CD4-positive, CD25-positive, alpha-beta regulatory T cell (primary cell): ENCODE data around the gene BRINP3. TPM values are rescaled to one million over a fixed set of nuclear protein-coding genes. Genes with fewer than 3 reads are reported as not detected.
"Not testable (repeated sequence)": the region's sequence is repeated elsewhere in the genome, so short reads cannot be mapped to it uniquely, and the experiment has no call there.

Experiments used
- ATAC-seq, 2 donors: fragments of 150-1000 bp; cut with Tn5 transposase; one replicate each; pipeline ENCODE4 v1.10.0; 2021; ENCODE audit warnings: low read depth in 2 of 2, moderate number of reproducible peaks in 2 of 2, moderate library complexity in 1 of 2
- DNase-seq, 3 donors: peaks; one replicate each; pipeline versions ENCODE4 v3.0.0 to v3.0.0-alpha.2; 2012 to 2022; ENCODE audit warnings: mixed read lengths in 1 of 3
- H3K27ac ChIP-seq: one replicate; pipeline ENCODE4 v1.7.0; 2013; ENCODE audit warnings: mild to moderate bottlenecking, low read length; ENCODE audit not compliant: insufficient read depth, poor library complexity, severe bottlenecking
- H3K27me3 ChIP-seq: one replicate; pipeline ENCODE4 v1.7.0; 2013; ENCODE audit warnings: low read length; ENCODE audit not compliant: control insufficient read depth, insufficient read depth
- H3K36me3 ChIP-seq: one replicate; pipeline ENCODE4 v1.7.0; 2013; ENCODE audit warnings: mild to moderate bottlenecking, low read length, moderate library complexity; ENCODE audit not compliant: control insufficient read depth, insufficient read depth
- H3K4me1 ChIP-seq: 2 replicates; pipeline ENCODE4 v1.7.0; 2013; ENCODE audit warnings: mild to moderate bottlenecking, low read length; ENCODE audit not compliant: insufficient read depth, control insufficient read depth, poor library complexity, severe bottlenecking
- H3K4me3 ChIP-seq: one replicate; pipeline ENCODE4 v1.7.0; 2013; ENCODE audit warnings: low read depth, mild to moderate bottlenecking, low read length, moderate library complexity
- H3K9me3 ChIP-seq, 2 experiments: 1 replicate in 1 of 2; 2 replicates in 1 of 2; pipeline ENCODE4 v1.7.0; 2013; ENCODE audit warnings: low read length in 2 of 2, mild to moderate bottlenecking in 1 of 2, moderate library complexity in 1 of 2; ENCODE audit not compliant: control insufficient read depth in 2 of 2
- H3K27ac Mint-ChIP-seq, 3 donors: one replicate each; pipeline ENCODE4 v1.8.0; 2020 to 2022; ENCODE audit warnings: mild to moderate bottlenecking in 3 of 3, mixed read lengths in 3 of 3, moderate library complexity in 2 of 3
- H3K27me3 Mint-ChIP-seq: one replicate; pipeline ENCODE4 v1.8.0; 2022; ENCODE audit warnings: mild to moderate bottlenecking, mixed read lengths
- H3K36me3 Mint-ChIP-seq: one replicate; pipeline ENCODE4 v1.8.0; 2020; ENCODE audit warnings: mixed read lengths
- H3K4me1 Mint-ChIP-seq, 4 donors: one replicate each; pipeline ENCODE4 v1.8.0; 2020 to 2022; ENCODE audit warnings: mixed read lengths in 4 of 4, mild to moderate bottlenecking in 1 of 4
- H3K4me3 Mint-ChIP-seq, 4 donors: one replicate each; pipeline ENCODE4 v1.8.0; 2020 to 2022; ENCODE audit warnings: mild to moderate bottlenecking in 4 of 4, mixed read lengths in 4 of 4, moderate library complexity in 3 of 4
- H3K9me3 Mint-ChIP-seq, 7 donors: one replicate each; pipeline ENCODE4 v1.8.0; 2020 to 2022; ENCODE audit warnings: mixed read lengths in 7 of 7, mild to moderate bottlenecking in 3 of 7, moderate library complexity in 2 of 7
- polyA plus RNA-seq, 4 donors: library from polyadenylated mRNA; unstranded; fragments of 300-500 nt; fragmentation: Illumina TruSeq; gene quantifications; one replicate each; pipeline ENCODE4 v1.2.3, GENCODE V29; 2021
- total RNA-seq: library from RNA; stranded (reverse); gene quantifications from one replicate; pipeline ENCODE4 v1.2.3, GENCODE V29; 2022

Gene BRINP3
- total RNA-seq (not detected), polyA plus RNA-seq (not detected)

- H3K27me3 Mint-ChIP-seq = peaks cover 23% of the 10 kb centered on the region
- Histone ChIP-seq H3K36me3 (no peaks in the 10 kb centered on the region), H3K9me3 (peaks cover 0 to 3% of the 10 kb centered on the region in 2 experiments), H3K27ac (no peak within 1 kb of the TSS), H3K4me3 (no peak within 1 kb of the TSS), H3K4me1 (no peaks in the 10 kb centered on the region), H3K27me3 (no peaks in the 10 kb centered on the region)
- ATAC-seq (no peak), DNase-seq (no peak)
- peaks cover 0 to 8% (median 4%) of the 10 kb centered on the region in 7 donors for H3K9me3 Mint-ChIP-seq
- H3K4me3 Mint-ChIP-seq = peak within 1 kb of the TSS in 1 of 4 donors; percentile 15
- H3K27ac Mint-ChIP-seq = no peak within 1 kb of the TSS
- peaks cover 0 to 4% (median 0%) of the 10 kb centered on the region in 4 donors for H3K4me1 Mint-ChIP-seq
- no peaks in the 10 kb centered on the region for H3K36me3 Mint-ChIP-seq
Measured at GRCh38 chr1:190477762-190478148, at the start of gene BRINP3. Gene BRINP3, minus strand, starts transcription at chr1:190477864.

- no peak overlapping the region for H3K27ac Mint-ChIP-seq
- H3K36me3 Mint-ChIP-seq = no peaks in the 10 kb centered on the region
- H3K27me3 ChIP-seq = no peaks in the 10 kb centered on the region
- no peaks in the 10 kb centered on the region for H3K4me1 Mint-ChIP-seq
- no peak for ATAC-seq
- H3K9me3 ChIP-seq = peaks cover 0 to 2% of the 10 kb centered on the region in 2 experiments
- no peak overlapping the region for H3K27ac ChIP-seq
- H3K9me3 Mint-ChIP-seq = peaks cover 0 to 18% (median 4%) of the 10 kb centered on the region in 7 donors
- H3K4me1 ChIP-seq = no peaks in the 10 kb centered on the region
- DNase-seq = no peak
- H3K4me3 ChIP-seq = no peak overlapping the region
- no peaks in the 10 kb centered on the region for H3K27me3 Mint-ChIP-seq
- no peaks in the 10 kb centered on the region for H3K36me3 ChIP-seq
- no peak overlapping the region for H3K4me3 Mint-ChIP-seq
Measured at GRCh38 chr1:190511554-190511953, 33.9 kb upstream of the BRINP3 start.

DNA sequence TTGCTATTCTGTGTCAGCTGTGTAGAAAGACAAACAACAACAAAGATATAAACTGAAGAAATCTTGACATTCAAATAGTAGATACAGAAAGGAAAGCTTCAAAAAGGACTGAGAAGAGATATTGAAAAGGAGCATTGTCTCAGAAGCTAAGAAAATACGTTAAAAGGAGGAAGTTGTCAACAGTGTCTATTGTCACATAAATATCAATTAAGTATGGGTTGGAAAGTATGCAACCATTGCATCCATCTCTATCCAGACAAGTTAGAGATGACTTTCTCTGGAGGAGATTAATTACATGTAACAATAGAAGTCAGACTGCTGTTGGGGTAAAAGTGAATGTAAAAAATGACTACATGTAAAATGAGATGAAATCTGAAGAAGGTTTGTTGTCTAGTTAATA is 29.7 kb upstream of the BRINP3 start:
- Mint-ChIP-seq H3K36me3 (no peaks in the 10 kb centered on the region), H3K4me1 (no peaks in the 10 kb centered on the region), H3K4me3 (no peak overlapping the region), H3K27me3 (no peaks in the 10 kb centered on the region), H3K27ac (no peak overlapping the region), H3K9me3 (peaks cover 0 to 19% (median 6%) of the 10 kb centered on the region in 7 donors)
- Histone ChIP-seq H3K27me3 (no peaks in the 10 kb centered on the region), H3K4me3 (no peak overlapping the region), H3K9me3 (peaks cover 0 to 2% of the 10 kb centered on the region in 2 experiments), H3K4me1 (no peaks in the 10 kb centered on the region), H3K27ac (no peak overlapping the region), H3K36me3 (no peaks in the 10 kb centered on the region)
- DNase-seq (no peak), ATAC-seq (no peak)

- not testable (repeated sequence) for ATAC-seq, H3K36me3 ChIP-seq, H3K27me3 ChIP-seq, DNase-seq, H3K27ac ChIP-seq, H3K27me3 Mint-ChIP-seq, H3K27ac Mint-ChIP-seq, H3K36me3 Mint-ChIP-seq, H3K9me3 ChIP-seq, H3K4me1 Mint-ChIP-seq, H3K4me3 ChIP-seq, H3K4me3 Mint-ChIP-seq, H3K4me1 ChIP-seq
- H3K9me3 Mint-ChIP-seq = peaks cover 0 to 21% (median 6%) of the 10 kb centered on the region in 7 donors
Measured at GRCh38 chr1:190504539-190504938, 26.9 kb upstream of the BRINP3 start.

DNA sequence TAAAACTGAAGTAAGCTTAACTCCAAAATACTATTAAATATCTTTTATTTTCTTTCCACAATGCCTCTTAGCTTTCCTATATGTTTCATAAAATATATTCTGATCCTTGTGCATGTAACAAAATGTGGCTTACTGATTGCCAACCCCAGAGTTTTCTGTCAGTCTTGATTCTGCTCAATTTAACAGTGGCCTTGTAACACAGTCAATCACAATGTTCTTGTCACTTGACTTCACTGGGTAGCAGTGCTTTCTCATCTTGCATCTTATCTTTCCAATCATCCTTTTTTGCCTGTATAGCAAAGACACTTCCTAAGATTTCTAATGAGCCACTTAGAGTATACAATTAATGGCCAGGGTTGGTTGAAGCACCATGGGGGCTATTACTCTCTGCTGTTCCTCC is 19.9 kb upstream of the BRINP3 start:
- DNase-seq (no peak), ATAC-seq (no peak)
- no peak overlapping the region for H3K27ac ChIP-seq
- no peaks in the 10 kb centered on the region for H3K27me3 ChIP-seq
- no peaks in the 10 kb centered on the region for H3K36me3 ChIP-seq
- peaks cover 0 to 11% (median 5%) of the 10 kb centered on the region in 7 donors for H3K9me3 Mint-ChIP-seq
- no peaks in the 10 kb centered on the region for H3K4me1 Mint-ChIP-seq
- H3K4me3 ChIP-seq = no peak overlapping the region
- peaks cover 0 to 4% of the 10 kb centered on the region in 2 experiments for H3K9me3 ChIP-seq
- no peaks in the 10 kb centered on the region for H3K4me1 ChIP-seq
- H3K4me3 Mint-ChIP-seq = no peak overlapping the region
- no peaks in the 10 kb centered on the region for H3K27me3 Mint-ChIP-seq
- H3K27ac Mint-ChIP-seq = no peak overlapping the region
- H3K36me3 Mint-ChIP-seq = no peaks in the 10 kb centered on the region

DNA sequence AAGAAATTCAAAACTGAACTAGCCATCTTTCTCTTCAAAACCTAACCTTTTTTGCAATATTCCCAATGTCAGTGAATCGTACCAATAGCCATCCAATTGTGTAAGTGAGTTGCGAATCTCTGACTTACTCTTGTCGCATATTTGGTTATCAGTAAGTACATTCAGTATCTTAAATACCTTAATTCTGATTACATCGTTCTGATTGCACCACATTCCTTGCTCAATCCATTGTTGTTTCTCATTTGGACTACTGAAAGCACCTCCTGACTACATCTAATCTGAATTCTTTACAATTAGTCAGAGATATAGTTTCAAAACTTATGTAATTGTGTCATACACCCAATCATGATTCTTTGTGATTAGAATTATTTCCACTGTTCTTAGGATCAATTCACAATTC is 16.8 kb upstream of the BRINP3 start:
- ATAC-seq (no peak), DNase-seq (no peak)
- Histone ChIP-seq H3K4me3 (no peak overlapping the region), H3K27ac (no peak overlapping the region), H3K4me1 (no peaks in the 10 kb centered on the region), H3K36me3 (no peaks in the 10 kb centered on the region), H3K9me3 (peaks cover 0 to 4% of the 10 kb centered on the region in 2 experiments), H3K27me3 (no peaks in the 10 kb centered on the region)
- H3K27me3 Mint-ChIP-seq = no peaks in the 10 kb centered on the region
- no peak overlapping the region for H3K27ac Mint-ChIP-seq
- no peaks in the 10 kb centered on the region for H3K4me1 Mint-ChIP-seq
- H3K36me3 Mint-ChIP-seq = no peaks in the 10 kb centered on the region
- H3K9me3 Mint-ChIP-seq = peaks cover 0 to 15% (median 6%) of the 10 kb centered on the region in 7 donors
- no peak overlapping the region for H3K4me3 Mint-ChIP-seq

DNA sequence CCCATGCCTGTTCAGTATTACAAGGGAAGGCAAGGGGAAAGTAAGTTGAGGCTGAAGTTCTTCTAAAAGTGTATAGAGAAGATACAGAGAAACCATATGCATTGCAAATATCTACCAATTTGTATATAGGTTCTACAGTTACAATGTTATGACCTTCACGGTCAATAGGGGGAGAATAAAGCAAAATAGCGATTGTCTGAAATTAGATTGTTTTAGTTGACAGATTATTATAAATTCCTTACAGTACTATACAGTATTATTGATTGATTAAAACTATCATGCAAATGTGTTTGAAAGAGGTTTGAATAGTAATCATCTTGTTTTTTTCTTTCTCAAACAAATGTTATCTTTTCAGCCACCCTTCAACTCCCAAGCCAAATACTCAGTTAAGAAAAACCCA is 13.7 kb upstream of the BRINP3 start:
- Mint-ChIP-seq H3K27ac (no peak overlapping the region), H3K36me3 (no peaks in the 10 kb centered on the region), H3K4me1 (no peaks in the 10 kb centered on the region), H3K27me3 (no peaks in the 10 kb centered on the region), H3K9me3 (peaks cover 0 to 11% (median 6%) of the 10 kb centered on the region in 7 donors), H3K4me3 (no peak overlapping the region)
- Histone ChIP-seq H3K27me3 (no peaks in the 10 kb centered on the region), H3K4me3 (no peak overlapping the region), H3K36me3 (no peaks in the 10 kb centered on the region), H3K4me1 (no peaks in the 10 kb centered on the region), H3K27ac (no peak overlapping the region), H3K9me3 (peaks cover 0 to 4% of the 10 kb centered on the region in 2 experiments)
- ATAC-seq (no peak), DNase-seq (no peak)

GRCh38 chr1:190484045-190484444 is 6.4 kb upstream of the BRINP3 start:
- no peaks in the 10 kb centered on the region for H3K4me1 ChIP-seq
- DNase-seq (no peak), ATAC-seq (no peak)
- no peak overlapping the region for H3K4me3 ChIP-seq
- Mint-ChIP-seq H3K27ac (no peak overlapping the region), H3K36me3 (no peaks in the 10 kb centered on the region), H3K4me3 (no peak overlapping the region), H3K27me3 (peaks cover 1% of the 10 kb centered on the region), H3K4me1 (no peaks in the 10 kb centered on the region), H3K9me3 (peaks cover 0 to 4% (median 2%) of the 10 kb centered on the region in 7 donors)
- no peak overlapping the region for H3K27ac ChIP-seq
- H3K9me3 ChIP-seq = no peaks in the 10 kb centered on the region
- H3K36me3 ChIP-seq = no peaks in the 10 kb centered on the region
- no peaks in the 10 kb centered on the region for H3K27me3 ChIP-seq
